Endothelial cell (in vitro differentiated cells): ENCODE results near the gene ZDHHC18. TPM values are rescaled to one million over a fixed set of nuclear protein-coding genes. Genes with fewer than 3 reads are reported as not detected.

Experiments used
- DNase-seq: peaks from one replicate; pipeline ENCODE4 v3.0.0; 2021; ENCODE audit warnings: low spot score
- H3K27ac Mint-ChIP-seq: one replicate; pipeline ENCODE4 v1.8.0; 2021; ENCODE audit warnings: mixed read lengths, inconsistent platforms; ENCODE audit not compliant: unreplicated experiment
- H3K27me3 Mint-ChIP-seq: one replicate; pipeline ENCODE4 v1.8.0; 2021; ENCODE audit warnings: mild to moderate bottlenecking, moderate library complexity, mixed read lengths, inconsistent platforms; ENCODE audit not compliant: unreplicated experiment
- H3K36me3 Mint-ChIP-seq: one replicate; pipeline ENCODE4 v1.8.0; 2021; ENCODE audit warnings: mild to moderate bottlenecking, low read depth, mixed read lengths, inconsistent platforms; ENCODE audit not compliant: unreplicated experiment
- H3K4me1 Mint-ChIP-seq: one replicate; pipeline ENCODE4 v1.8.0; 2021; ENCODE audit warnings: mild to moderate bottlenecking, mixed read lengths, inconsistent platforms; ENCODE audit not compliant: unreplicated experiment
- H3K4me3 Mint-ChIP-seq: one replicate; pipeline ENCODE4 v1.8.0; 2021; ENCODE audit warnings: mild to moderate bottlenecking, mixed read lengths, inconsistent platforms; ENCODE audit not compliant: unreplicated experiment
- H3K9me3 Mint-ChIP-seq: one replicate; pipeline ENCODE4 v1.8.0; 2021; ENCODE audit warnings: mixed read lengths, inconsistent platforms; ENCODE audit not compliant: unreplicated experiment
- CTCF ChIP-seq: fragments of 200-600 bp; sonication (generic); IDR thresholded peaks from one replicate; pipeline ENCODE4 v1.5.0; 2021; ENCODE audit warnings: antibody characterized with exemption; ENCODE audit not compliant: unreplicated experiment
- long read RNA-seq: library from polyadenylated mRNA; unstranded; transcript quantifications from one replicate; pipeline ENCODE4 v2.0.0, GENCODE V29; 2020; ENCODE audit not compliant: unreplicated experiment
- total RNA-seq: library from RNA; stranded (reverse); fragmentation: NEBNext Ultra II Directional; extraction: Animal tissue kit (Norgen Biotek cat#: 25700); gene quantifications from one replicate; pipeline ENCODE4 v1.2.1, GENCODE V29; 2021; ENCODE audit not compliant: unreplicated experiment

Gene ZDHHC18
- 32.4 TPM for total RNA-seq
- long read RNA-seq, partial matches to known transcripts: 1 of 3 reads
- long read RNA-seq, other reads (novel, unspliced or antisense): 2 of 3 reads

- H3K27ac Mint-ChIP-seq: peak within 1 kb of the TSS; percentile 67
- H3K36me3 Mint-ChIP-seq: peaks cover 15% of the 10 kb centered on the region
- H3K4me3 Mint-ChIP-seq: peak within 1 kb of the TSS; percentile 96
- no peaks in the 10 kb centered on the region for H3K9me3 Mint-ChIP-seq
- peak; percentile 83 for DNase-seq
- peaks cover 20% of the 10 kb centered on the region for H3K4me1 Mint-ChIP-seq
- H3K27me3 Mint-ChIP-seq: peaks cover 10% of the 10 kb centered on the region
- peak; percentile 47 for TF ChIP-seq CTCF
Measured at GRCh38 chr1:26826261-26827105, at the start of gene ZDHHC18. Gene ZDHHC18, plus strand, starts transcription at chr1:26826688. Its CDS starts 117 bp downstream, at chr1:26826805.

GRCh38 chr1:26779098-26779668, 47.3 kb upstream of the ZDHHC18 start:
- peaks cover 56% of the 10 kb centered on the region for H3K36me3 Mint-ChIP-seq
- peaks cover 25% of the 10 kb centered on the region for H3K4me1 Mint-ChIP-seq
- H3K4me3 Mint-ChIP-seq: peak overlapping the region; percentile 24
- DNase-seq: no peak
- H3K27me3 Mint-ChIP-seq: peaks cover 13% of the 10 kb centered on the region
- no peaks in the 10 kb centered on the region for H3K9me3 Mint-ChIP-seq
- no peak for TF ChIP-seq CTCF
- no peak overlapping the region for H3K27ac Mint-ChIP-seq

- peaks cover 10% of the 10 kb centered on the region for H3K27me3 Mint-ChIP-seq
- H3K9me3 Mint-ChIP-seq: no peaks in the 10 kb centered on the region
Measured at GRCh38 chr1:26780344-26780957, 46.0 kb upstream of the ZDHHC18 start.

GRCh38 chr1:26781206-26781825, 45.2 kb upstream of the ZDHHC18 start:
- no peaks in the 10 kb centered on the region for H3K9me3 Mint-ChIP-seq
- DNase-seq: no peak
- no peak overlapping the region for H3K27ac Mint-ChIP-seq
- peak overlapping the region; percentile 7 for H3K4me3 Mint-ChIP-seq
- peaks cover 10% of the 10 kb centered on the region for H3K27me3 Mint-ChIP-seq
- H3K36me3 Mint-ChIP-seq: peaks cover 37% of the 10 kb centered on the region
- H3K4me1 Mint-ChIP-seq: peaks cover 42% of the 10 kb centered on the region
- no peak for TF ChIP-seq CTCF

More at GRCh38 chr1:26780344-26780957, 46.0 kb upstream of the ZDHHC18 start:
- DNase-seq: no peak
- Mint-ChIP-seq H3K4me1 (peaks cover 34% of the 10 kb centered on the region), H3K4me3 (no peak overlapping the region), H3K36me3 (peaks cover 43% of the 10 kb centered on the region), H3K27ac (no peak overlapping the region)
- no peak for TF ChIP-seq CTCF
